Left forelimb (tissue), 1 donor: ENCODE results near the gene ZC3H8.
"Not testable (repeated sequence)": the region's sequence is repeated elsewhere in the genome, so short reads cannot be mapped to it uniquely, and the experiment has no call there.

Source experiments
- DNase-seq: peaks from one replicate; pipeline ENCODE4 v3.0.0-alpha.2; 2018; ENCODE audit warnings: low spot score

Gene ZC3H8

DNA sequence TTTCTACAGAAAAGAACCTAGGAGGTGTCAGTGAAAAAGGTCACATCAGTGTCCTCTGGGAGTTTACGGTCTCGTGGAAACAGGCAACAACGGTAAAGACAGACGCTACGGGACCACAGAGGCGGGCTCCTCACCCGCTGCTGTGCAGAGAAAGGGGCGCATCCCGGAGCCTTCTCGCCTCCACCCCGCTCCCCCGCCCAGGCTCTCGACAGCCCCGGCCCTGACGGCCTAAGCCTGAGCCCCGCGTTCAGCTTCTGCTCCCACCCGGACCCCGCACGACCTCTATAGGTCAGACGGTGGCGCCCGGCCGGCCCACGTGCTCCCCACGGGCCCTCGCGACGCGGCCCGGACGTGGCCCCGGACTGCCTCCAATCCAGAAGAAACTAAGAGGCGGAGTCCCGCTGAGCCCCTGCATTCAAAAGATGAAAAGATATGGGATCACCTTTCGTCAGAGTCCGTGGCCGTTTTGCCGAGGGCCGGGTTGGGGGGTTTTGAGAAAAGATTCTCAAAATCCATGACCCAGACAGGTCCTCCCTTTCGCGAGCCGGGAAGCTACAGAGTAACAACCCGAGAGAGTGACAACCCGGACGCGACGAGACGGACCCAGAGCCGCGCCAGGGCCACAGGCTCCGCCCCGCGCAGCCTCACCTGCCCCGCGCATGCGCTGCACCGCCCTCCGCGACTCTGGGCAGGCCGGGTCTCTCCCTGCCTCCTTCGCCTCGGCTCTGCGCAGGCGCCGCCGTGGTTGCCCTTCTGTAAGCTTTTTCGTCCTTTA is at the start of gene ZC3H8:
ZC3H8 (minus strand) TSS at position 577 of the 775 bp plus-strand sequence; CDS start at position 516, 61 bp downstream.
- DNase-seq, result peak; percentile 95

DNA sequence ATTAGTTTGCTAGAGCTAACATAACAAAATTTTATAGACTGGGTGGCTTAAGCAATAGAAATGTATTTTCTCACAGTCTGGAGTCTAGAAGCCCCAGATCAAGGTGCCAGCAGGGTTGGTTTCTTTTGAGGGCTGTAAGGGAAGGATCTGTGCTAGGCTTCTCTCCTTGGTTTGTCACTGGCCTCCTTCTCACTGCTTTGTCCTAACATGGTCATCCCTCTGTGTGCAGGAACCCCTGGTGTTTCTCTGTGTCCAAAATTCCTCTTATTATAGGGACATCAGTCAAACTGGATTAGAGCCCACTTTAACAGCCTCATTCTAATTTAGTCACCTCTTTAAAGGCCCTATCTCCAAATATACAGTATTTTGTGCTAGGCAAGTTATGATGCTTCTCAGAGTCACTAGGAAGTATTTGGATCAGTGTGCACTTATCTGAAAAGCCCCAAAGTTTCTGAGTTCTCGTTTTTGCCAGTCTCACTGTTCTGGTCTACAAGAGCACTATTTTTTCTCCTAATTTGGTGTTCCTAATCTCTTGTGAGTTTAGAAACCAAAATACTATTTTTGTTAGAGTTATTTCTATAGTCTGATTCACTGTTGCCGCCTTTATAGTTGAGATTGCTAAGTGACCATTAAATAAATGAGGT is 49.6 kb upstream of the ZC3H8 start:
- DNase-seq, result no peak

DNA sequence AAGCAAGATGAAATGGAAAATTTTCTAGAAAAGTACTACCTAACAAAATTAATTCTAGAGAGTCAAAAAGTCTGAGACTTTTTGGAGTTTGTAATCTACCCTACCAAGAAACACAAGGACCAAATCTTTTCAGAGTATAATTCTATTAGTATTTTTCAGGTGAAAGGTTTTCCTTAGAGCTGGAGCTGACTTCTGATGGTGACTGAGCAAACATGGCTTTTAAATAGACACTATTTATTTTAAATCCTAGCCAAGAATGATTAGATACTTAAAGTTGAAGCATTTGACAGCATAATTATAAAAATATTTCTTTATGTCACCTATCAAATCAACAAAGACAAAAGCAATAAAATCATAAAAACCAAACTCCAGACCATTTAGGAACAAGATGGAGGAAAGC is 47.1 kb upstream of the ZC3H8 start:
- DNase-seq, result no peak

DNA sequence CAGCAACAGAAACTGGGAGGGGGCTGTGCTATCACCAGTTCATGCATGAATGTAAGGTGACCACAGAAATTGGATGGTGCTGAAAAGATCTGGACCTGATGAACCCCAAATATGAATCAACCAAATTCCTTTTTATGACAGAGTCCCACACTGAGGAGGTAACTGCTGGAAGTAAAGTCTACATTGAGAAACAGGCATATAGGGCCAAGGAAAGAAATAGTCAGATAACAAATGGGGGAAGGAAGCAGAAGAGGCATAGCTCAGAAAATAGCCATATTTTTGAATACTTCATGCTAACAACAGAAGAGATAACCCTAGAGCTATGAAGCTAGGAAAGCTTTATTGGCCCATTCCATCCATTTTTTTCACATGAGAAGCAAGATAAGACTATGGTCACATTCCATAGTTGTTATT is 46.3 kb upstream of the ZC3H8 start:
- no peak for DNase-seq

DNA sequence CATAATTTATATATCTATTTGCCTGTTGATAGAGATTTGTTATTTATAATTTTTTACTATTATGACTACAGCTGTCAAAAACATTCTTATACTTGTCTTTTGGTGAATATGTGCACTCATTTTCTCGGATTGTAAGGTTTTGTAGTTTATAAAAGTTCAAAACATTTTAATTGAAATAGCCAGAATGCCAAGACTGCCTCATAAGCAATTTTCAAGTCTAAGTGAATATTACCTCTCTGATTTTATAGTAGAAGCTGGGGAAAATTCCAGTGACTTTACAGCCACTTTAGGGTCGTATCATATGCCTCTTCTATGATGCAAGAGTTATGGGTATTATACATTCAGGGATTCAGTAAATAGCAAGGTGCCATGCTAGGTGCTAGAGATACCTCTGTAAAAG is 41.6 kb upstream of the ZC3H8 start:
- no peak for DNase-seq

DNA sequence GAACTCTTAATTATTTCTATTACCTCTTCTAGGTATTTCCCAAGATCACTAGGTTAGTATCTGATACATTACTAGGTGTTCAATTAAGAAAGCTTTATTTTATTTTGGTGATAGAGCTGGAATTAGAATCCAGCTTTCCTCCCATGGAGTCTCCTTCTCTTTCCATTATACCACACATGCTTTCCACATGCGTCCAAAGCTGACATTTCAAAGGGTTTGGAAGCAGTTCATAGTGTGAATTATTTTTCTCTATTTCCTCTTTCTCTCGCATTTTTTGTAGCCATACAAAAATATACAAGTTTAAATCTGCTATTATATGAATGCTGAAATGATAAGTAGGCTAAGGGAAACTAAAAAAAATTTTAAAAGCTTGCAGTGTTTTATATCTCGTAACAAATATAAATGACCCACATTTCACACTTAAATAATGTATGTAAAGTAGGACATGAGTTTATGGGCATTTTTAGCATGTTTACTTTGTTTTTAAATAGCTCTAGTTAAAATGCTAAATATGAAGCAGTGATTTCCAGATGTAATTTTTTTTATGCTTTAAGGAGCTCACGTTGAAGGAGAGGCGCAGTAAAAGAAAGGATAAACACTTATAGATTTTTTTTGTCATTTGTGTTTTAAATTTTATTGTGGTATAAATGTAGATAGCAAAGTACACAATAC is 40.7 kb upstream of the ZC3H8 start:
- DNase-seq, result no peak

DNA sequence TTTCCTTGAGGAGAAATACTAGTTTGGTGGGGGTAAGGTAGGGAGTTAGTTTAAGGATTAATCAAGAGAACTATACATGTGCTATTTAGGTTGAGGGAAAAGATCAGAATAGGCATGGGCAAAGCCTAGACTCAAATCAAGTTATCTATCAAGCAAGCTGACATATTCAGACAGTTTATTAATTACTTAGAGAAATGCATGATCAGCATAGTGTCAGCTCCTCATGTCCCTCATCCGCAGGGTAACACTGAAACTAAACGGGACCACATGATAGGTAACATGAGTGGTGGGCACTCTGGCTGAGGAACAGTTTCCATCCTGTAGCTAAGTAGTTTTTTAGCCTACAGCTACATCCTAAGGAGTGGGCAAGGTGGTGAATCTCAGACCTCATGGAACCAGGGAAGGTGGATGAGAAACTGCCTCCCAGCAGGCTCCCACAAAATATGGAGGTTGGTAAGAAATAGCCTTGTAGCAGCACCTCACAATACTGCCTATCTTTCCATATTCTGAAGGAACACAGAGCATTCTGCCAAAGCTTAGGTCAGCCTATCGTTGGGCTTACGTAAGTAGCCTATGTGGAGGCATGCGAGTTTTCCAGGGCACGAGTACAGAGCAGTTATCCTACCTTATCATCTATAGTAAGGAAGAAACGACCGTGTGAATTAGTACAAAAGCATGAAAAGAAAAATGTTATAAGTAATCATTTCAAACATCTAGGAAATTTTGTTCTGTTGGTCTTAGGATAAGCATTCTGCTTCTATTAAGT is 39.0 kb upstream of the ZC3H8 start:
- DNase-seq, result no peak

DNA sequence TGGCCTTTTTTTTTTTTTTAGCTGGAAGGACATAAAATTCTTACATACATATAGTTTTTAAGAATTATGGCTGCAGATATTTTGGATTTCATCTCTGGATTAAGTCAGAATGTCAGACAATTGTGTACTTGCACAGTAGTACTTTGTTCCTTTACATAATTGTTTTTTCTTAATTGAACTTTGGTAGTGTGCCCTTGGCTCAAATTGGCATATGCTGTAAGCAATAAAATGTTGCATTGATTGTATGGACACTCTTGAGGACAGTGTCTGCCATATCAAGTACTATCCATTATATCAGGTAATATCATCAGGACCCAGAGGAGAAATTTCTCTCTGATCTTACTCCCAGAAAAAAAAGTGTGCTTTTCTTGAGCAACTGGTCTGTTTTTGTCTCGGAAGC is 35.8 kb upstream of the ZC3H8 start:
- no peak for DNase-seq

DNA sequence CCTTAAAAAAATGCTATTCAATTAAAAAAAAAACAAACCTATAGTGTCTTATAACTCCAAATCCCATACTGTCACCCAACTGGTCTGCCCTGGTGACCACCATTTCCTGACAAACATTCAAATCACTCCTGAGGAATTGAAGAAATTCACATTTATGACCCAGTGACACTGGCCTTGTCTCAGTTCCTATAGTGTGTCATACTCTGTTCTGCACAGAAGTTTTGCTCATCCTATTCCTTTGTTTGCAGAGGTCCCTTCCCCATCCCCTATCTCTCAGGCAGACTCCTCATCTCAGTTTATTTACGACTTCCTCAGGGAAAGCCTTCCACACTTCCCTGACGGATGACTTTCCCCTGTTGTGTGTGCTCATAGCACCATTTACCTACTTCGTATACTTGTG is 35.2 kb upstream of the ZC3H8 start:
- no peak for DNase-seq

DNA sequence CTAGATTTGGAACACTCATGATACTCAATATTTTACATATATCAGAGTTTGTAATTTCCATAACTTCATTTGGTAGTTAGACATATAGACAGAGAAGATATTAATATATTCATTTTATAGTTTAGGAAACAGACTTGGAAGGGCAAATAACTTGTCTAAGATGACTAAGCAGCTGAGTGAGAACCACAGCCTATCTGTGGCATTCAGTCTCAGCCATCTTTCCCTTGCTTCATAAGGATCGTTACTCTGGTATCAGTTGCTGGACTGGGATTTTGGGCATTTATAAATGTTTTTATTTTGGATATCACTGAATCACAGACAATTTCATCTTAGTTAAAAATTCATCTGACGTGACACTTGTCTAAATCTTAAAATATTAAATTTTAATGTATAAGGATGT is 28.7 kb upstream of the ZC3H8 start:
- not testable (repeated sequence) for DNase-seq

DNA sequence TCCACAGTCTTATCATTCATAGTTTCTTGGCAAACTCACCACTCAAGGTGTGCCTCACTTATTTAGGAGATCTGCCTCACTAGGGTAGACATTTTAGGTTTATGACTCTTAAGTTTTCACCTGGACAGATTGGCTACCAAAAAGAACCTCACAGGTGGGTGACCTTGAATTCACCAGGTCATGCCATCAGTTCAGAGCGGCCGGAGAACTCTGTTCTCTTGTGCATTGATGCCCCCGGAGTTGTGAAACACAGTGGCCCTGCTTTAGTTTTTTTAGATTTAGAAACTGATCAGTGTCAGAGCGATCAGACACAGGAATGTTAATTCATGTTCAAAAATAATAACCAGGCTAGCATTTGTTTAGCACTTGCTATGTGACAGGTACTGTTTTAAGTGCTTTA is 27.2 kb upstream of the ZC3H8 start:
- DNase-seq, result not testable (repeated sequence)

DNA sequence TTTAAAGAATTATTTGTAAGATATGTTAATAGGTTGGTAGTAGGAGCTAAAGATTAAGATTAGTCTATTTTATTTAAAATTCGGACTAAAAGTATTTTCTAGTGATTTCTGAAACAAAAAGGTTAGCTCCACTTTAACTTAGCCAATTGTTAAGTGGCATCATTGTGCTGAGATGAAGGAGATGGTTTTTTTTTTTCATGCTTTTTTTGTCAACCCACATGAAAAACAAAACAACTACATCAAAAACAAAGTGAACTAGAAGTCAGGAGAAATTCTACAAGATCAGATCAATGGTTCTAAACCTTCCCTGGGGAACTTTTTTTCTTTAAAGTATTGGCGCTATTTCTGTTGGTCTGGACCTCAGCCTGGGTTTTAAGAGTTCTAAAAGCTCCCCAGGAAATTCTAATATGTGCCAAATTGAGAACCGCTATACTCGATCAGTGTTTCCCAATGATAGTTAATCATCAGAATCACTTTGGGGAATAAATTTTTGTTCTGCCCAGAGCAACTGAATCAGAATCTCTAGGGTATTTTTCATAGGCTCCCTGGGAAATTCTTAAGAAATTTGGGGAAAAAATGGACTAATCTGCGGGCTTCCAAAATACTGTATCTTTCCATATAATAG is 22.9 kb upstream of the ZC3H8 start:
- DNase-seq, result no peak

DNA sequence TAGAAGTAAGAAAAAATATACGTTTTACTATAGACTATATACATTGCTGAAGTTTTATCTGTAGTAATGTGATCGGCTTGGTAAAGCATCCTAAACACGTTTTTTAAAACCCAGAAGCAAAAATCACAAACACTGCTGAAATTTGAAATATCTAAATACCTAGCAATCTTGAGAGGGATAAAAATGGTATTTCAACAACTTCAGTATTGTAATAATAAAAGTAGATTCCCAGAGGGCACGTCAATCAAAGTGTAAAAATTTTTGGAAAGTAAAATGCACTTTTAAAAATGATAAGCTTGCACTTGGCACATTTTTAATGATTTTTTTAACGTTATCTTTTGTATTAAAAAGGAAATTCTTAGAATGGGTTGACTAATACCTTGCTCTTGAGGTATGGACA is 22.1 kb upstream of the ZC3H8 start:
- no peak for DNase-seq

DNA sequence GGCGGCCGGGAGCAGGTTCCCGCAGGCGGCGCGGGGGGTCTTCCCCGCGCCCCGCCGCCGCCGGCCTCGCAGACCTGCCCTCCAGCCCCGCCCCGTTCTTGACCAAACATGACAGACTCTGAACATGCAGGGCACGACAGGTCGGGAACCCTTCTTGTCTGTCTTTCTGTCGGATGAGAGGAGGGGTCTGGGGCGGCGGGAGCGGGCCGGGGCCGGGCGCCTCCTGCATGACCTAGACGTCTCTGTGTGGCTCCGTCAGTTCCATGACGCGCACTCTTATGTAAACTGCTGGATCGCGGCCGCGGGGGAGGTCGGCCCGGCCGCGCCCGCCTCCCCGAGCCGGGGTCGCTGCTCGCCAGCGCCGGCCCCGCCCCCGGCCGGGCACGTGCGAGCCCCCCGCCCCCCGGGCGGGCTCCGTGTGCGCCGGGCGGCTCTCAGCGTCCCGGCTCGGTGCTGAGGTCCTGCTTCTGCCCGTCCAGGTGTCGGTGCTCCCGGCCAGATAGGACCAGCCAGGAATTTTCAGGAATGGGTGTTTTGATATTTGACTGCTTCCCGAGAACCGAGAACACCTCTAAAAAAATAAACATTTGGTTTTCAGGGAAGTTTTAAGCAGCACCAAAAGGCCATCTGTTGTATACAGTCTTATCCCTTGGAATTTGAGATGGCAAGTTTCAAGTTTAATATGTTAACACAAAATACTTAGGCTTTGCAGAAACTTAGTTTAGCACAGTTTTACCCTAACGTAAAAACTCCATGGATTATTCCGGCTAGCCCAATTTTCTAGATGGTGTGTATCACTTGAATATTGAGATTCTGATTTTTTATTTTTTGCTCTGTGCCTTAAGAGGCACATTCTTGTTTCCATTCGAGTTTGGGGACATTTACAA is 21.3 kb upstream of the ZC3H8 start:
- peak; percentile 94 for DNase-seq

DNA sequence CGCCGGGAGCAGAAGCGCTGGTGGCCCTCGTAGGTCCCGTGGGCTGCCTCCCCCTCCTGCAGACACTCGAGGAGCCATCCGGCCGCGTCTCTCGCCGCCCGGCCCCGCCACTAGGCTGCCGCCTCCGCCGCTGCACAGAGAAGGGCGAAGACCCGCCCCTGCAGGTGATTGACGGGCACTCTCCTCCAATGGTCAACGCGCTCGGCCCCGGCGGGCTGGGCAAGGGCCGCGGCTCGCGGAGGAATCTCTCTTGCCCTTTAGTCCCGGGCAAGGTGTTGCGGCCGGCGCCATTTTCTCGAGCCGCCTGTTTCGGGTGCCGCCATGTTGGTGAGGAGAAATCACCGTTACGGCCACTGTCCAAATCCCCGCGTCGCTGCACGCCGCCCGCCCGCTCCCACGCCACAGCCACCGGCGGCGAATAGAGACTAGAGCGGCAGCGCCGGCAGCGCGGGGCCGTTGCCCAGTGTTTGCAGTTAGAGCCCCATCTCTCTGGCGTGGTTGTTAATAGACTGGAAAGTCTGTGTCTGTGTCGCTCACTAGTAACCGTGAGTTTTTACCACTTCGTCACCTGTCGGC is 20.6 kb upstream of the ZC3H8 start, which contains the start of gene ZC3H6:
ZC3H6 (plus strand) TSS at position 287 of the 576 bp plus-strand sequence. CDS start 398 bp downstream, outside the sequence.
- DNase-seq, result peak; percentile 100

DNA sequence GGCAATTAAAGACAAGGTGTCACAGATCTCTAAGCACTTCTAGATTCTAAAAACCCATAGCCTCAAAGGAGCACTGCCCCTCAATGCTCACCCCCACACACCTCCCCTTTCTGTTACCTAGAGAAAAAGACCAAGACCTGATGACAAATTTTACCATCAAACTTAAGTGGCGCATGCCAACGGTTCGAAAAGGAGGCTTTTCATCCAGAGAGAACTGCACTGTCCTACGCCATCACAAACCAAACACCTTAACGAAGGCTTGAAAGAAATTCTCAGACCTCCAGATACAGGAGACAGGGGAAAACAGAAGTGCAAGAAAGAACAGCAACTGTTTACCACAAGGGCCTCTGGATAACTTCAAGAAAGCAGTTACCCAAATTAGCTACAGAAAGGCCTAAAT is 18.5 kb upstream of the ZC3H8 start:
- DNase-seq, result no peak

DNA sequence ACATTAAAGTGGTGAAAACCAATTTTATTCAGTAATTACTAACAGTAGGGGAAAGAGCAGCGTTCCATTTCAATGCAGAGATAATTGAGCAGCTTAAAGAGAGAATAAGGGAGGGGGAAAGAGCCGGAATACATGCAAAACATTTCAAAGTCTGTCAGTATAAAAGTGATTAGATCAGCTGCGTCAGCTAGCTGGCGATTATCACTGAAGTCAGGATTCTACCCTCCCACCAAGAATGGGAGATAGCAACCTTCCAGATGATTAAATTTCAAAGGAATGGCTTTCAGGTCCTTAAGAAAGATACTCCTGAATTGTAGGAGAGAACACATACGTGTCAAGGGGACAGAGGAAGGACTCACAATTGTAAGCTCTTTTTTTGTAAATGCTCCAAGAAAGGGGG is 17.8 kb upstream of the ZC3H8 start:
- no peak for DNase-seq

DNA sequence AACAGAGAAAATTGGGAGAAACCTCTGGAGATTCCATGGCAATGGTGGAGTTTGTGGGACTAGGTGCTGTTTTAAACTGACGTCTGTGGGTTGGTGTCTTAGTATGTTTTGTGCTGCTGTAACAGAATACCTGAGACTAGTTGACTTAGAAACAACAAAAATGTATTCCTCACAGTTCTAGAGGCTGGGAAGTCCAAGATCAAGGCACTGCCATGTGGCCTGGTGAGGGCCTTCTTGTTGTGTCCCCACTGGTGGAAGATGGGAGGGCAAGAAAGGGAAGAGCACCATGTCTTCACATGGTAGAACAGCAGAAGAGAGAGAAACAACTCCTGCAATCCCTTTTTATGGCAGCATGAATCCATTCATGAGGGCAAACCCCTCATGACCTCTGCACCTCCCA is 13.7 kb upstream of the ZC3H8 start:
- no peak for DNase-seq

DNA sequence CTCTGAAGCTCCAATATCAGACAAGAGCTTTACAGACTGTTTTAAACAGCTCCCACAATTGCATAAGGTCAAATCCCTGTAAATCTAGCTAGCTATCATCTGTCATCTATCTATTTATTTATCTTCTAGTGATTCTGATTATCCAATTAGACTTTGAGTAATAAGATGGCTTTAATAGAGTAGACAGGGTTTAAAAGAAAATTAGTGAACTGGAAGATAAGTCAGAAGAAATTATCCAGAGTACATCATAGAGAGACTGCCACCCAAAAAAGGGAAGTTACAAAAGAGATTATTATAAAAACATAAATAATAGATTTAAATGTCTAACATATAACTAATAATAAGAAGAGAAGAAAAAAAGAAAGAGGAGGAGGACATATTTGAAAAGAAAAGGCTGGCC is 8.0 kb upstream of the ZC3H8 start:
- DNase-seq, result no peak

DNA sequence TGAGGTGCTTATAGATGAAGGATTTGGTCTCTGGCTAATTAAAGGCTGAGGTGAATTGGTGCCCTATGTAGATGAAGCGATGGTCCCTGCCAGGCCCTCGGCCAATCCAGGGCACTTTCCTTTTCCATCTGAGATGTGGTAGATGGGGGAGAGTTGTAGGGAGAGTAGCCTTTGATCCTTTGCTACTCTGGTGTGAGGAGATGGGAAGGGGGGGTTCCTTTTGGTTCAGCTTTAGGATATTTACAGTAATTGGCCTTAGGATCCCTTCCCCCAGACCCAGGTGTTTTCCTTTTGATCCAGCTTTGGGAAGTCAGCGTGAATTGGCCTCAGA is 5.4 kb upstream of the ZC3H8 start:
- DNase-seq, result no peak
